BLaER1 treated with 17β-estradiol and CSF1 and Interleukin-3, amounts not matched to agents 10 nM and 100 nM (cell line): ENCODE measurements around the gene KCNIP4.
"Not testable (repeated sequence)": the region's sequence is repeated elsewhere in the genome, so short reads cannot be mapped to it uniquely, and the experiment has no call there.

ENCODE experiments used
- H3K27ac ChIP-seq, 11 experiments: shearing (Covaris generic); formaldehyde crosslinking; 2 replicates each; pipeline ENCODE4 v1.8.1; 2022
- H3K27me3 ChIP-seq, 11 experiments: shearing (Covaris generic); formaldehyde crosslinking; 2 replicates each; pipeline ENCODE4 v1.8.1; 2022
- H3K36me3 ChIP-seq, 11 experiments: shearing (Covaris generic); formaldehyde crosslinking; 2 replicates each; pipeline ENCODE4 v1.8.1; 2022
- H3K4me1 ChIP-seq, 10 experiments: shearing (Covaris generic); formaldehyde crosslinking; 2 replicates each; pipeline ENCODE4 v1.8.1; 2022
- H3K4me2 ChIP-seq, 11 experiments: shearing (Covaris generic); formaldehyde crosslinking; 2 replicates each; pipeline ENCODE4 v1.8.1; 2022
- H3K4me3 ChIP-seq, 10 experiments: shearing (Covaris generic); formaldehyde crosslinking; 2 replicates each; pipeline ENCODE4 v1.8.1; 2022
- H3K9ac ChIP-seq, 11 experiments: shearing (Covaris generic); formaldehyde crosslinking; 2 replicates each; pipeline ENCODE4 v1.8.1; 2022
- H3K9me3 ChIP-seq, 11 experiments: shearing (Covaris generic); formaldehyde crosslinking; replicated peaks in 1 of 11; 2 replicates each; pipeline ENCODE4 v1.8.1; 2022
- H4K20me1 ChIP-seq, 11 experiments: shearing (Covaris generic); formaldehyde crosslinking; 2 replicates each; pipeline ENCODE4 v1.8.1; 2022
- Cebpa-rat ChIP-seq, 11 experiments: shearing (Covaris generic); IDR thresholded peaks; 2 replicates each; pipeline ENCODE4 v1.8.1; 2022

The KCNIP4 gene

GRCh38 chr4:20809812-20810211 is 1138.8 kb downstream of the KCNIP4 start:
- no peaks in the 10 kb centered on the region for H4K20me1 ChIP-seq
- H3K4me1 ChIP-seq, result no peaks in the 10 kb centered on the region
- no peaks in the 10 kb centered on the region for H3K36me3 ChIP-seq
- H3K9ac ChIP-seq, result no peak overlapping the region
- TF ChIP-seq Cebpa-rat (IDR thresholded peaks at IDR 0.05), result no peak
- no peak overlapping the region for H3K4me3 ChIP-seq
- no peak overlapping the region for H3K27ac ChIP-seq
- H3K27me3 ChIP-seq, result no peaks in the 10 kb centered on the region
- no peak overlapping the region for H3K4me2 ChIP-seq
- no peaks in the 10 kb centered on the region for H3K9me3 ChIP-seq

GRCh38 chr4:20805716-20806115 is 1142.9 kb downstream of the KCNIP4 start:
- peaks cover 0 to 10% (median 7%) of the 10 kb centered on the region in 11 experiments; a peak in 7 of 22 replicates for H3K9me3 ChIP-seq
- H3K27ac ChIP-seq, result no peak overlapping the region
- H3K36me3 ChIP-seq, result no peaks in the 10 kb centered on the region
- no peak overlapping the region for H3K4me3 ChIP-seq
- no peak overlapping the region for H3K9ac ChIP-seq
- TF ChIP-seq Cebpa-rat (IDR thresholded peaks at IDR 0.05), result no peak
- H3K27me3 ChIP-seq, result no peaks in the 10 kb centered on the region
- H3K4me2 ChIP-seq, result no peak overlapping the region
- no peaks in the 10 kb centered on the region for H3K4me1 ChIP-seq
- no peaks in the 10 kb centered on the region for H4K20me1 ChIP-seq

DNA sequence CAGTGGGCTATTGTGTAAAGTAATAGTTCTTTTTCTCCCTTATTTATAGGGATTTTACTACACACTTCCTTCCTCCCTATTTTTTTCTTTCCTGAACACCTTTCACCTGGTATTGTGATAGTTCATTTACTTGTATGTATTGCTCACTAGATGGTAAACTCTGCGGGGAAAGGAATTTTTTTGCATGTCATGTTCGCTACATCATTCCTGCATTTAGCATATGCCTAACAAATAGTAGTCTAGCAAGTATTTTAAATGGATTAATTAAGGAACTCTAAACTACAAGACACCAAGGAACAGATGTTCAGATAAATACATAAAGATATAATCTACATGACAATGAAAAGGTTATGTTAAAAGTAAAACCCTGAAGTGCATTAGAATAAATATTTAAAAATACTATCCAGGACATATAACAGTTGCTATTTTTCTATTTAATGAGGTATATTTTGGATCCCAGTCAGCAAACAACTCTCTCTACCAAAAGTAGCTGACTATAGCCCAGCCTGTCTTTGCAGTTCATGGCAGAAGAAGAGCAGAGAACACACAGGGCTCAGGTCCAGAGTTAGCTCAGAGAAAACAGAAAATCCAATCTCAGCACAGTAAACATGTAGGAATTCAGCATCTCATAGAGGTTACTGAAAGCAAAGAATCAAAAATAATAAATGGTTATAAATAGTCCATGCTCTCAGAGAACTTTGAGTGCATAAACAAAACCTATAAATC is 1160.5 kb downstream of the KCNIP4 start:
- Histone ChIP-seq H3K4me2 (no peak overlapping the region), H3K9ac (no peak overlapping the region), H3K36me3 (no peaks in the 10 kb centered on the region), H4K20me1 (no peaks in the 10 kb centered on the region), H3K27me3 (no peaks in the 10 kb centered on the region), H3K4me3 (no peak overlapping the region), H3K27ac (no peak overlapping the region), H3K9me3 (peaks cover 4 to 8% (median 5%) of the 10 kb centered on the region in 11 experiments), H3K4me1 (no peaks in the 10 kb centered on the region)
- no peak for TF ChIP-seq Cebpa-rat (IDR thresholded peaks at IDR 0.05)

GRCh38 chr4:20783134-20783533 is 1165.4 kb downstream of the KCNIP4 start:
- H3K9ac ChIP-seq, H4K20me1 ChIP-seq, H3K27me3 ChIP-seq, H3K36me3 ChIP-seq, H3K27ac ChIP-seq, H3K4me2 ChIP-seq, H3K4me3 ChIP-seq, H3K4me1 ChIP-seq: not testable (repeated sequence)
- peaks cover 28 to 42% (median 38%) of the 10 kb centered on the region in 11 experiments for H3K9me3 ChIP-seq

DNA sequence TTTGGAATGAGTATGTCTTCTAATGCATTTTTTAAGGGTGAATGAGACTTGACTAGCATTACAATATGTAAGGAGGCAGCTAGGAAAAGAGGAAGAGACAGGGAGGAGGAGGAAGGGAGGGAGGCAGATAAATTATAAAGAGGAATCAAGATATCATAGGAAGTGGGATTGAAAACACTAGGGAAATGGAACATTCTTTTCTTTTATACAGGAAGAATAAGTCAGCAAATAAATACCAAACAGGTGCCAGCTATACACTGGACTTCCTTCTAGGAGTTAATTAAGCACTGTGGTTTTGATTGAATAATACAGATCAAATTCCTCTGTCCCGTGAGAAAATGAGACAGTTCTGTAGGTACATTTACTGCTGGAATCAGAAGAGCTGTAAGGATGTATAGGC is 1169.7 kb downstream of the KCNIP4 start:
- Histone ChIP-seq H3K9ac (no peak overlapping the region), H3K36me3 (no peaks in the 10 kb centered on the region), H3K4me3 (no peak overlapping the region), H3K27ac (no peak overlapping the region), H3K4me2 (no peak overlapping the region), H3K4me1 (no peaks in the 10 kb centered on the region; a peak in 1 of 20 replicates), H3K9me3 (peaks cover 34 to 60% (median 46%) of the 10 kb centered on the region in 11 experiments), H3K27me3 (no peaks in the 10 kb centered on the region), H4K20me1 (no peaks in the 10 kb centered on the region)
- no peak for TF ChIP-seq Cebpa-rat (IDR thresholded peaks at IDR 0.05)

DNA sequence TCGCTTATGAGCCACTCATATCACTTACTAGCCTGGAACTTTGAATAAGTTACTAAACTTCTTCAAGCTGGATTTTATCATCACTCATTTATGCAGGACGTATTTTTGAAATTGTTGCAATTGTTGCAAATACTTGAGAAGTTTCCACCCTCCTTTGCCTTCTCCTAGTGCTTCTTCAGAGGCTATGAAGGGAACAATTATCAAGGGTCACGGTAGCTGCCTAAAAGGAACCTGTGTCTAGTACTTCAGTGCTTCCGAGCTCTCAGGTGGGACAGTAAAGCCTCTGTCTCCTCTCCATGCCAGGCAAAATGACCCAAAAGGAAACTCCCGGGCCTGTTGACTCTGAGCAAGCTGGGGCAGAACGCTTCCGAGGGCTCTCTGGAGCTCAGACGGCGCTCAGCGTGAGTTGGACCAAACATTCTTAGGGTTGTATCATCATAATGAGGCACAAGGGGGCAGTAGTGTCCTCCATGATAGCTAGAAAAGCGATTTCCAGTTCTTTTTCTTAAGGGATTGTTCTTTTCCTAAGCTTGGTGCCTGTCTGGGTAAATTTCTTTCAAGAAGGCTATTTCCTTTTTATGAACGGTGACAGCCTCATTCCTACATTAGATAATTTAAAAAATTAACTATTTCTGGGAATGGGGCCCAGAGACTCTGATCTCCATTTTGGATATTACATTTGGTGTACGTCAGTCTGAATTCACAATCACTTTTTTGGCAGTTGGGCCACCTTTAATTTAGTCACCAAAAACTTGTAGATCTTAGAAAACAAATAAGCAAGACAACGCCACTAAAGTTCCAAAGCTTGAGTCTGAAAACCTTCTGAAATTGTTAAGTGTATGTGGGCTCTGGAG is 1175.2 kb downstream of the KCNIP4 start:
- no peak for TF ChIP-seq Cebpa-rat (IDR thresholded peaks at IDR 0.05)
- H3K27me3 ChIP-seq, result no peaks in the 10 kb centered on the region
- H3K4me2 ChIP-seq, result no peak overlapping the region
- H3K9me3 ChIP-seq, result peaks cover 0 to 18% (median 7%) of the 10 kb centered on the region in 11 experiments; a peak in 13 of 22 replicates
- H4K20me1 ChIP-seq, result no peaks in the 10 kb centered on the region
- no peaks in the 10 kb centered on the region for H3K36me3 ChIP-seq
- no peaks in the 10 kb centered on the region for H3K4me1 ChIP-seq
- no peak overlapping the region for H3K9ac ChIP-seq
- H3K27ac ChIP-seq, result no peak overlapping the region
- H3K4me3 ChIP-seq, result no peak overlapping the region

DNA sequence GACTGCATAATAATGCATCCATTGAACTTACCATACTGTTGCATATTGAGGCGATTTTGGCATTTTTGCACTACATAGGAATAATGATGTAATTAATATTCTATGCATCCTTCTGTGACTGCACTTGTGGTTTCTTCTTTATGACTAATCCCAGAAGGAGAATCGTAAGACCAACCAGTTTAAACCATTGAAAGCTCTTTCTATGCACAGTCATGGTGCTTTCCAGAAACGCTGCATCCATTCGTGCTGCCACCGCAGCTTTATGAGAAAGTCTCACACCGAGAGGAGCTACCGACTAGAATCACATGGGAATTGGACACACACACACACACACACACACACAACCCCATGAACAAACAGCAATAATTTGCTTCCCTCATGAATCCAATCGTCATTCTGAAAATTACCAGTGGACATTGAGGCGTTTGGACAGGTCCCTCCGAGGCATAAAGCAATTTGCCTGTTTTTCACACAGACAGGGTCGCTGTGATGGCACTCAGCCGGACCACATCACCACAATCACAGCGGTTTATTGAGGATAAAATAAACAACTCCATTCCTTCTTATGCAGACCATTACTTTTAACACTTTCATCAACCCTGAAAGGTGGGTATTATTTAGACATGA is 1184.1 kb downstream of the KCNIP4 start:
- H3K4me3 ChIP-seq, result no peak overlapping the region
- no peaks in the 10 kb centered on the region for H3K27me3 ChIP-seq
- no peak overlapping the region for H3K9ac ChIP-seq
- no peak for TF ChIP-seq Cebpa-rat (IDR thresholded peaks at IDR 0.05)
- H4K20me1 ChIP-seq, result no peaks in the 10 kb centered on the region; a peak in 1 of 22 replicates
- no peaks in the 10 kb centered on the region for H3K36me3 ChIP-seq
- H3K4me2 ChIP-seq, result no peak overlapping the region
- H3K9me3 ChIP-seq, result no peaks in the 10 kb centered on the region
- H3K27ac ChIP-seq, result no peak overlapping the region
- H3K4me1 ChIP-seq, result no peaks in the 10 kb centered on the region

DNA sequence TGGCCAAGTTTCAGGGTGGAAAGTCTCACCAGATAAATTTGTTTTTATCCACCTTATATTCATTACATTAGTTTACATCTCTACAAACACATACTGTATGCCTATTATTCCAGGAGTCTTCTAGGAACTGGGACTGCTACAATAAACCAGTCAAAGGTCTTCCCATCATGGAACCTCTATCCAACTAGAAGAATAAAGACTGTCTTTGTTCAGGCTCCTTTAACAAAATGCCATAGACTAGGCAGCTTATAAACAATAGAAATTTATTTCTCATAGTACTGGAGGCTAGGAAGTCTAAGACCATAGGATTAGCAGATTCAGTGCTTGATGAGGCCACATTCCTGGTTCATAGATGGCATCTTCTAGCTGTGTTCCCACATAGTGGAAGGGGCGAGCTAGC is 1186.7 kb downstream of the KCNIP4 start:
- no peaks in the 10 kb centered on the region for H3K9me3 ChIP-seq
- no peak overlapping the region for H3K4me3 ChIP-seq
- no peaks in the 10 kb centered on the region for H3K4me1 ChIP-seq
- no peaks in the 10 kb centered on the region for H3K27me3 ChIP-seq
- no peak for TF ChIP-seq Cebpa-rat (IDR thresholded peaks at IDR 0.05)
- no peak overlapping the region for H3K9ac ChIP-seq
- H3K36me3 ChIP-seq, result no peaks in the 10 kb centered on the region
- no peak overlapping the region for H3K27ac ChIP-seq
- no peaks in the 10 kb centered on the region; a peak in 1 of 22 replicates for H4K20me1 ChIP-seq
- H3K4me2 ChIP-seq, result no peak overlapping the region

- Histone ChIP-seq H3K4me1 (no peaks in the 10 kb centered on the region), H3K27ac (no peak overlapping the region), H3K4me3 (no peak overlapping the region), H4K20me1 (no peaks in the 10 kb centered on the region; a peak in 1 of 22 replicates), H3K4me2 (no peak overlapping the region), H3K36me3 (no peaks in the 10 kb centered on the region), H3K9me3 (no peaks in the 10 kb centered on the region), H3K27me3 (no peaks in the 10 kb centered on the region), H3K9ac (no peak overlapping the region)
- TF ChIP-seq Cebpa-rat (IDR thresholded peaks at IDR 0.05), result no peak
Observed at GRCh38 chr4:20761382-20761781, 1187.2 kb downstream of the KCNIP4 start.
